ENCODE measurements around the gene KRTAP5-6.

DNA sequence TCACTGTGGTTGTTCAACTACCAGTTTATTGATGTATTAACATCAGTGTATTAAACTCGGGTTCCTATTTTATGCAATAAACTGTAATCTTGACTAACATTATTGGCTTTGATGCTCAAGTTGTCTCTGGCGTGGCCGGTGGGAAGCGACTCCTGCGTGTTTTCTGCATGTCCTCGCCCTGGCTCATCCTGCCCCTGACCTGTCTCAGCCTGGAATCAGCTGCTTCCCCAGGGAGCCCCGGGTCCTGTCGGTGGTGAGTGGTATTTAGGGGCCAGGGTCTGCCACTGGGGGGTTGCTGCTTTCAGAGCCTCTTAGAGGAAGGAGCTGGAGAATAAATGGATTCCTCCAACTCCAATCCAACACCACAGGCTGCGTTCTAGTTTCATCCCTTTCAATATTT is 30.9 kb downstream of the KRTAP5-6 start:
- TF ChIP-seq POLR2A (IDR thresholded peaks at IDR 0.05; ENCODE audit: low read length), result no peak
- TF ChIP-seq, protein P1, sequence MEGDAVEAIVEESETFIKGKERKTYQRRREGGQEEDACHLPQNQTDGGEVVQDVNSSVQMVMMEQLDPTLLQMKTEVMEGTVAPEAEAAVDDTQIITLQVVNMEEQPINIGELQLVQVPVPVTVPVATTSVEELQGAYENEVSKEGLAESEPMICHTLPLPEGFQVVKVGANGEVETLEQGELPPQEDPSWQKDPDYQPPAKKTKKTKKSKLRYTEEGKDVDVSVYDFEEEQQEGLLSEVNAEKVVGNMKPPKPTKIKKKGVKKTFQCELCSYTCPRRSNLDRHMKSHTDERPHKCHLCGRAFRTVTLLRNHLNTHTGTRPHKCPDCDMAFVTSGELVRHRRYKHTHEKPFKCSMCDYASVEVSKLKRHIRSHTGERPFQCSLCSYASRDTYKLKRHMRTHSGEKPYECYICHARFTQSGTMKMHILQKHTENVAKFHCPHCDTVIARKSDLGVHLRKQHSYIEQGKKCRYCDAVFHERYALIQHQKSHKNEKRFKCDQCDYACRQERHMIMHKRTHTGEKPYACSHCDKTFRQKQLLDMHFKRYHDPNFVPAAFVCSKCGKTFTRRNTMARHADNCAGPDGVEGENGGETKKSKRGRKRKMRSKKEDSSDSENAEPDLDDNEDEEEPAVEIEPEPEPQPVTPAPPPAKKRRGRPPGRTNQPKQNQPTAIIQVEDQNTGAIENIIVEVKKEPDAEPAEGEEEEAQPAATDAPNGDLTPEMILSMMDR (IDR thresholded peaks at IDR 0.05), result no peak
- no peak for TF ChIP-seq CHD2 (IDR thresholded peaks at IDR 0.05; ENCODE audit: low read length, partially characterized antibody)
- TF ChIP-seq RFX5 (IDR thresholded peaks at IDR 0.05), result no peak
- no peak for TF ChIP-seq JUN (IDR thresholded peaks at IDR 0.05)
- no peak for TF ChIP-seq HMGXB4 (CRISPR knock-in tag; IDR thresholded peaks at IDR 0.05; ENCODE audit: borderline replicate concordance)
- no peak for TF ChIP-seq EP300 (IDR thresholded peaks at IDR 0.05)
- TF ChIP-seq MAFK (IDR thresholded peaks at IDR 0.05; ENCODE audit: partially characterized antibody), result no peak
- no peak for TF ChIP-seq NR3C1 (IDR thresholded peaks at IDR 0.05)
- no peak for TF ChIP-seq RARB (CRISPR knock-in tag; IDR thresholded peaks at IDR 0.05)

Measured in A549 (cell line).